ENCODE data around the gene TRAPPC12. TPM values are rescaled to one million over a fixed set of nuclear protein-coding genes. Genes with fewer than 3 reads are reported as not detected.
A peak's percentile ranks its signal among the peaks of the same experiment; 100 is the strongest.
"Not testable (repeated sequence)": the region's sequence is repeated elsewhere in the genome, so short reads cannot be mapped to it uniquely, and the experiment has no call there.

The TRAPPC12 gene
- total and polyA plus RNA-seq, 4 experiments from 2014 or later, result 18.0 to 137 (median 94.7) TPM

DNA sequence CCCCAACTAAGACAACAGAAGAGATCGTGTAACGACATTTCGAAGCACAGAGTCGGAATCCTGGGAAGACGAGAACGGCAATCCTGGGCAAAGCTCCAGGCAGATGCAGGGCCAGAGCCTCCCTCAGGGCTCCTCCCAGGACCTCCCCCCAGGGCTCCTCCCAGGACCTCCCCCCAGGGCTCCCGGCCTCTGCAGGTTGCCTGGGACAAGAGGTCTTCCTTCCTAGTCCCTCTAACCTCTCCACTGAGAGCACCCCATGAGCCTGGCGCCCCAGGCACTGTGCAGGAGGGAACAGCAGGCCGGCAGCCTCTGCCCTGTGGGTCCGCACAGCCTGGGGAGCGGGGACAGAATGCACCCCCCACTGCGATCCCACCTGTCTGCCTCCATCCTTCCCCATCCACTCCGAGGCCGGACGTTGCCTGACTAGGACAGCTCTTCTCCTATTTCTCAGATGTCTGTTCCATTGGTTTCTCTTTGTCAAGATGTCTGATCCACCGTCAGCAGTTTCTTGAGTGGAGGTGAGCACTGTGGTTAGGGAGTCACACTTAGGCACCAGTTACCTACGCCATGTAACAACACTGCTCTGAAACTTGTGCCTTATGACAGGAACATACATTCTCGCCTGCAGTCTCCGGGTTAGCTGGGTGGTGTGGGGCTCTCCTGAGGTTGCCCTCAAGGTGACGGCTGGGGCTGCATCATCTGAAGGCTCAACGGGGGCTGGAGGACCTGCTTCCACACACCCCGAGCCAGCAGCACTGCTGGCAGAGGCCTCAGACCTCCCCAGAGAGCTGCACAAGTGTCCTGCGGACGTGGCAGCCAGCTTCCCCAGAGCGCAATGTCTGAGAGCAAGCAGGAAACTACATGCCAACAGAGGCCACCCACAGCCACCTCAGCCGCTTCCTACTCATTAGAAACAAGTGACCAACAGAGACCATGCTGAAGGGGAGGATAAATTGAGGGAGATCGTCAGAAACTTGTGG lies 111.0 kb downstream of the TRAPPC12 start:
- Histone ChIP-seq H3K27me3 (ENCODE audit: insufficient read depth, low read length) (no peaks in the 10 kb centered on the region), H3K4me1 (ENCODE audit: insufficient read depth, low read length) (no peaks in the 10 kb centered on the region), H3K36me3 (ENCODE audit: insufficient read depth, low read length) (no peaks in the 10 kb centered on the region), H3K9me3 (ENCODE audit: control insufficient read depth in 1 of 2, low read length in 2 of 2) (no peaks in the 10 kb centered on the region), H3K4me3 (ENCODE audit: low read length in 2 of 2) (no peak overlapping the region), H3K27ac (ENCODE audit: low read depth, low read length) (no peak overlapping the region)
- CTCF ChIA-PET (ENCODE audit: partially characterized antibody), result no interaction called here
- Mint-ChIP-seq H3K4me3 (no peak overlapping the region), H3K9me3 (no peaks in the 10 kb centered on the region), H3K27me3 (no peaks in the 10 kb centered on the region), H3K36me3 (peaks cover 3 to 4% of the 10 kb centered on the region in 2 donors), H3K4me1 (peaks cover 0 to 5% (median 0%) of the 10 kb centered on the region in 4 donors), H3K27ac (no peak overlapping the region)
- intact Hi-C loops (cut with micrococcal nuclease), result no loop called here
- no peak for DNase-seq
- POLR2A ChIA-PET (ENCODE audit: partially characterized antibody), result no interaction called here

DNA sequence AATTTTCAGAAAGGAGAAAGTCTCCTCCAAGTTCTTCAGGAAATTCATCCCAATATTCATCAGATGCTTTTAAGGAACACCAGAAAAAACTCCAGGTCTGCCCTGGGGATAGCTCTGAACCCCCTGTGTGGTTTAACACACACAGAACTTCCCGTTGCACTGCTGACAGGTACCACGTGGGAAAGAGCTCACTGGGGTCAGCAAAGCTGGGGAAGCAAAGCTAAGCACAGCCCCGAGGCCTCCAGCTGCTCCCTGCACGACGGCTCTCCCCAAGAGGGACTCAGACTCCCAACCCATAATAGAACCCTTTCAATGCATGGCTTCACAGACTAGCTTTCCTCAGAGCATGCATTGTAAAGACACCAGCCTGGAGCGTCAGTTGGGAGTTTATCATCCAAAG lies 111.8 kb downstream of the TRAPPC12 start:
- Mint-ChIP-seq H3K9me3 (peaks cover 0 to 3% (median 0%) of the 10 kb centered on the region in 8 donors), H3K4me3 (no peak overlapping the region), H3K4me1 (peaks cover 0 to 5% (median 0%) of the 10 kb centered on the region in 4 donors), H3K27me3 (no peaks in the 10 kb centered on the region), H3K27ac (no peak overlapping the region), H3K36me3 (peaks cover 6 to 10% of the 10 kb centered on the region in 2 donors)
- Histone ChIP-seq H3K4me3 (ENCODE audit: low read length in 2 of 2) (no peak overlapping the region), H3K27me3 (ENCODE audit: insufficient read depth, low read length) (no peaks in the 10 kb centered on the region), H3K4me1 (ENCODE audit: insufficient read depth, low read length) (no peaks in the 10 kb centered on the region), H3K27ac (ENCODE audit: low read depth, low read length) (no peak overlapping the region), H3K36me3 (ENCODE audit: insufficient read depth, low read length) (no peaks in the 10 kb centered on the region), H3K9me3 (ENCODE audit: control insufficient read depth in 1 of 2, low read length in 2 of 2) (no peaks in the 10 kb centered on the region)
- ChIA-PET POLR2A (ENCODE audit: partially characterized antibody) (no interaction called here), CTCF (ENCODE audit: partially characterized antibody) (no interaction called here)
- intact Hi-C loops (cut with micrococcal nuclease), result no loop called here
- no peak for DNase-seq

DNA sequence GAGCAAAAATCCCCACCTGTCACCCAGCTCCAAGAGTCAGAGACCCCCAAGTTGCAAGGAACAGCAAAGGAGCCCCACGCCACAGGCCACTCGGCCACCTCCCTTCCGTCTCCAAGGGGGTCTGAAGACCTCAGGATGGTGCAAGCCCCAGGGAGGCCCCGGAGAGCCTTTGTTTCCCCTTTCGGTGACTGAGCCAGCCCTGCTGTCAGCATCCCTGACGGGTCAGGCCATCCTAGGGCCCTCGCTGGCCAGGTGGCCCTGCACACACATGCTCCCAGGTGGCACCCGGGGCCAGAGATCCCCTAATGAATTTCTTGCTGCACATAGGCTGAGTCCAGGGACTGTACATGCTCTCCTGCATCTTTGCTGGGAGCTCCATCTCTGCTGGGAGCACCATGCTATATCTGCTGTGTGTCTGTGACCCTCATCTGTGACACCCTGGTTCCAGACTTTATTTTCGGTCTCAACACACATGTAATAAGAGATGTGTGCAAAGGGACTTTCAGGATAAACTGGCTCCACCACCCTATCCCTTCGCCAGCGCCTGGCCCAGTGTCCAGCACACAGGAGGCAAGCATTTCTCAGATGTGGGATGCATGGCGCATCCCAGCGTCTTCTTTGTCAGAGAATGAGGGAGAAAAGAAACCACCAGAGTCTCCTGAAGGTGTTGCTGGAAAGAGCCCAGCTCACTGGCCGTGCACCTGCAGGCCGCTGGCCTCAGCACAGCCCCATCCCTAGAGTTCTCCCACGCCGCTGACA lies 112.4 kb downstream of the TRAPPC12 start:
- no peaks in the 10 kb centered on the region for H3K36me3 ChIP-seq (ENCODE audit: insufficient read depth, low read length)
- DNase-seq, result no peak
- H3K27me3 ChIP-seq (ENCODE audit: insufficient read depth, low read length), result no peaks in the 10 kb centered on the region
- H3K4me1 ChIP-seq (ENCODE audit: insufficient read depth, low read length), result no peaks in the 10 kb centered on the region
- Mint-ChIP-seq H3K27ac (no peak overlapping the region), H3K4me1 (peaks cover 0 to 5% (median 0%) of the 10 kb centered on the region in 4 donors), H3K27me3 (no peaks in the 10 kb centered on the region), H3K9me3 (peaks cover 0 to 3% (median 0%) of the 10 kb centered on the region in 8 donors), H3K36me3 (peaks cover 11 to 14% of the 10 kb centered on the region in 2 donors), H3K4me3 (no peak overlapping the region)
- no peaks in the 10 kb centered on the region for H3K9me3 ChIP-seq (ENCODE audit: control insufficient read depth in 1 of 2, low read length in 2 of 2)
- CTCF ChIA-PET (ENCODE audit: partially characterized antibody), result no interaction called here
- H3K4me3 ChIP-seq (ENCODE audit: low read length in 2 of 2), result no peak overlapping the region
- no peak overlapping the region for H3K27ac ChIP-seq (ENCODE audit: low read depth, low read length)
- intact Hi-C loops (cut with micrococcal nuclease), result no loop called here
- POLR2A ChIA-PET (ENCODE audit: partially characterized antibody), result no interaction called here

DNA sequence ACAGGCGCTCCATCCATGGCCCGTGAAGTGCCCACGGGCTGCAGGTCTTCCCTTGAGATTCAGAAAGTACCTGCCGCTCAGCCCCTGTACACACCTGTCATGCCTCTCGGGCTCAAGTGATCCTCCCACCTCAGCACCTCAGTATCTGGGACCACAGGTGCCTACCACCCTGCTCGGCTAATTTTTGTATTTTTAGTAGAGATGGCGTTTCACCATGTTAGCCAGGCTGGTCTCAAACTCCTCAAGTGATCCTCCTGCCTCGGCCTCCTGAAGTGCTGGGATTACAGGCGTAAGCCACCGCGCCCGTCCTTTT lies 112.9 kb downstream of the TRAPPC12 start:
- POLR2A ChIA-PET (ENCODE audit: partially characterized antibody); H3K27me3 Mint-ChIP-seq: not testable (repeated sequence)
- H3K36me3 Mint-ChIP-seq, result peaks cover 16 to 19% of the 10 kb centered on the region in 2 donors

DNA sequence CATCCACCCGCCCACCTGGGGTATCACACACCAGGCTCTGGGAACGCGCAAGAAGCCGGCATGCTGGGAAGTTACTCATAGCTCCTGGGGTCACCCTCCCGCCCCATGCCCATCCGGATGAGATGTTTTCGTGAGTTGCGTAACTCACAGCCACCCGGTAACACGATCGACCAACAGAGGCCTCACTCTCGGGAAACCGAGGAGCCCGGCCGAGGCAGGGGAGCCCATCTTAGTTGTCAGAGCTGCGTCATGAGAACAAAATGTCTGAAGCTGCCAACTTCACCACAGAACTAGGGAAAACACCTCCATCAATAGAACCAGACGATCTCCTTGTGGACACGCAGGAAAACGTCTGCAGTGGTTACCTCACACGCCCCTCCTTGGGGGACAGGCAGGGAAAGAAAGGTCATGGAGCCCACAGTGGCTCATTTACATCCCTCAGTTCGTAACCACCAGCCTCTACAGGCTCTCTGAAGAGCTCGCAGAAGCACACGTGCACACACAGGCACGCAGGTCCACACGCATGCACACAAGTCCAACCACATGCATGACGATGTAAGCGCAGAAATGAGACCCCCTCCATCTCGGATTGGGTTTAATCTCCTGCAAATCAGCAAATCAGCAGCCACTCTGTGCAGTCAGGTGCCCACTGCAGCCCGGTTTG lies 113.6 kb downstream of the TRAPPC12 start:
- Histone ChIP-seq H3K9me3 (ENCODE audit: control insufficient read depth in 1 of 2, low read length in 2 of 2) (no peaks in the 10 kb centered on the region), H3K4me3 (ENCODE audit: low read length in 2 of 2) (no peak overlapping the region), H3K27me3 (ENCODE audit: insufficient read depth, low read length) (no peaks in the 10 kb centered on the region), H3K4me1 (ENCODE audit: insufficient read depth, low read length) (no peaks in the 10 kb centered on the region), H3K36me3 (ENCODE audit: insufficient read depth, low read length) (no peaks in the 10 kb centered on the region), H3K27ac (ENCODE audit: low read depth, low read length) (no peak overlapping the region)
- no peak for DNase-seq
- CTCF ChIA-PET (ENCODE audit: partially characterized antibody), result no interaction called here
- peaks cover 0 to 5% (median 0%) of the 10 kb centered on the region in 4 donors for H3K4me1 Mint-ChIP-seq
- intact Hi-C loops (cut with micrococcal nuclease), result no loop called here
- no peaks in the 10 kb centered on the region for H3K27me3 Mint-ChIP-seq
- no peak overlapping the region for H3K4me3 Mint-ChIP-seq
- H3K36me3 Mint-ChIP-seq, result peaks cover 23 to 25% of the 10 kb centered on the region in 2 donors
- POLR2A ChIA-PET (ENCODE audit: partially characterized antibody), result no interaction called here
- H3K9me3 Mint-ChIP-seq, result peaks cover 0 to 3% (median 0%) of the 10 kb centered on the region in 8 donors
- no peak overlapping the region for H3K27ac Mint-ChIP-seq

More for the DNA sequence above, 112.9 kb downstream of the TRAPPC12 start:
- H3K4me1 Mint-ChIP-seq; H3K4me3 Mint-ChIP-seq; H3K9me3 Mint-ChIP-seq; H3K27ac Mint-ChIP-seq; CTCF ChIA-PET (ENCODE audit: partially characterized antibody); DNase-seq; H3K4me3 ChIP-seq (ENCODE audit: low read length in 2 of 2); H3K9me3 ChIP-seq (ENCODE audit: control insufficient read depth in 1 of 2, low read length in 2 of 2); H3K4me1 ChIP-seq (ENCODE audit: insufficient read depth, low read length); H3K27me3 ChIP-seq (ENCODE audit: insufficient read depth, low read length); intact Hi-C loops (cut with micrococcal nuclease); H3K36me3 ChIP-seq (ENCODE audit: insufficient read depth, low read length); H3K27ac ChIP-seq (ENCODE audit: low read depth, low read length): not testable (repeated sequence)

DNA sequence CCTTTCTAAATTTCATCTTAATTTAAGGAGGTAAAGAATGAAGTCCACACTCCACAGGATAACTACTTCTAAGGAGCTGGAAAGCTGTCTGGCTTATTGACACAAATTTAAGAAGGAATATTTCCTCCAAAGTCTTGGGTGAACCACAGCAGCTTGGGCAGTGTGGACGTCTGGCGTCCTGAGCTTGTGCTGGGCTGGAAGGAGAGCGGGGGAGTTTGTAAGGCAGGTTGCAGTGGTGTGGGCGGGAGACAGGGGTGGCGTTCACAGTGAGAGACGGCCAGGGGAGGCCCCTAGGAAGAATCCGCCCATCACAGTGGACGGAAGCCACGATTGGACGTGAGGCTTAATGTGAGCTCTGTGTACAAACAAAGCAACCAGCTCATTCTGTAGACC lies 114.1 kb downstream of the TRAPPC12 start:
- Mint-ChIP-seq H3K27me3 (no peaks in the 10 kb centered on the region), H3K4me1 (peaks cover 0 to 5% (median 0%) of the 10 kb centered on the region in 4 donors), H3K9me3 (peaks cover 0 to 3% (median 0%) of the 10 kb centered on the region in 8 donors), H3K4me3 (no peak overlapping the region), H3K27ac (peak overlapping the region in 1 of 7 donors; percentile 11), H3K36me3 (peaks cover 28 to 30% of the 10 kb centered on the region in 2 donors)
- CTCF ChIA-PET (ENCODE audit: partially characterized antibody), result no interaction called here
- H3K4me3 ChIP-seq (ENCODE audit: low read length in 2 of 2), result no peak overlapping the region
- no peaks in the 10 kb centered on the region for H3K27me3 ChIP-seq (ENCODE audit: insufficient read depth, low read length)
- H3K27ac ChIP-seq (ENCODE audit: low read depth, low read length), result no peak overlapping the region
- no peaks in the 10 kb centered on the region for H3K4me1 ChIP-seq (ENCODE audit: insufficient read depth, low read length)
- POLR2A ChIA-PET (ENCODE audit: partially characterized antibody), result no interaction called here
- no peak for DNase-seq
- H3K36me3 ChIP-seq (ENCODE audit: insufficient read depth, low read length), result peaks cover 4% of the 10 kb centered on the region
- intact Hi-C loops (cut with micrococcal nuclease), result no loop called here
- no peaks in the 10 kb centered on the region for H3K9me3 ChIP-seq (ENCODE audit: control insufficient read depth in 1 of 2, low read length in 2 of 2)
